SW480 (cell line): ENCODE measurements around the gene BCO2.
"Not testable (repeated sequence)": the region's sequence is repeated elsewhere in the genome, so short reads cannot be mapped to it uniquely, and the experiment has no call there.

Source experiments
- DNase-seq: peaks from one replicate; pipeline ENCODE4 v3.0.0-alpha.2; 2016; ENCODE audit warnings: low spot score

BCO2 gene

DNA sequence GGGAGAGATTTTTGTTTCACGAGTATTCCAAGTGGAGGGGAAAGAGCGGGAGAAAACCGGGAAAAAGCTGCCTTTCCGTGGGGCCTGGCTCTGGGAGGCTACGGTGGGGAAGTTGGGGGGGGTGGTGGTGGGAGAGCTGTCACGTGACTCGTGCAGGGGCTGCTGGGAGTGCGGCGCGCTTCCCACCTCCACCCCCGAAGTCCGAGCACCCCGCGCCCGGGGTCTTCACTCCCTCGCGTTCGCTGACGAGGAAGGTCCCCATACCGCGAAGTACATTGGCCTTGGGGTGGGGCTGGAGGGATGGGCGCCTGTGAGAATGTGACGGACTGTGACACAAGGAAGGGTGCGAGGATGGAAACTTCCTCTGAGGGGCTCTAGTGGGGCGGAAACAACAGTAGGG, 8.2 kb upstream of the BCO2 start, which contains the start of gene TEX12:
Gene TEX12 (plus strand): TSS at position 228 of the 400 bp plus-strand sequence. CDS start 1,897 bp downstream, outside the sequence.
- DNase-seq = no peak

DNA sequence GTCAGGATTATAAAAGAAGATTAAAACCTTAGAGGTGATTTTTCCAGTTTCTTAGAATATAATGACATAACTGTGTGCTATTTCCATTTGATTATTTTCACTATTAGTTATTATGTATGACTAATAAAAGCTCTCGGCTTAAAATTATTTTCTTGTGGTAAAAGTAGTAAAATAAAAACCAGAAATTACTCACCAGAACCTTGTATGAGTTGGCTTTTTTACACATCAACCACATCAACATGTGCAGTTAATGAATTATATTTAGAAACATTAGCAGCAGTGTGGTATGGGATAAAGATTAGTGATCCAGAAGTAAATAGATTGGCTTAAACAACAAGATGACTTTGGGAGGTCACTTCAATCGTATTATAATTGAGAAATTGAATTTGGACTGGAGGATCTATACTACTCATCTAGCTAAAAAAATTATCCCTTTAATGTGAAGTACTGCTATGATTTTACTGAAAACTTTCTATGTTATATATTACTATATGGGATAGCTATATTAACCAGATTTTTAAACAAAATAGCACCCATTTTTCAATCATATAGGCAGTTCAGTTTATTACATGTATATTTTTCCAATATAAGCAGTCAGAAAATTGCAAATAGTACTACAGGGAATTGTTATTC, 2.8 kb upstream of the BCO2 start:
- no peak for DNase-seq

DNA sequence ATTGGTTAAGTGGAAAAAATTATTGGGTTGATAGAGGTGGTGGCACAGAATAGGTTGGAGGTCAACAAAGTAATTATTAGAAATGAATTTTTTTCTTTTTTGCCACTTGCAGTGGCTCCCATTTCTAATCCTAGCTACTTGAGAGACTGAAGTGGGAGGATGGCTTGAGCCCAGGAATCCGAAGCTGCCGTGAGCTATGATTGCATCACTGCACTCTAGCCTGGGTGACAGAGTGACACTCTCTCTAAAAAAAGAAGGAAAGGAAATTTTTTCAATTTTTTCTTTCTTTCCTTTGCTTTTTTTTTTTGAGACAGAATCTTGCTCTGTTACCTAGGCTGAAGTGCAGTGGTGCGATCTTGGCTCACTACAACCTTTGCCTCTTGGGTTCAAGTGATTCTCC, 2.2 kb upstream of the BCO2 start:
- DNase-seq = no peak

DNA sequence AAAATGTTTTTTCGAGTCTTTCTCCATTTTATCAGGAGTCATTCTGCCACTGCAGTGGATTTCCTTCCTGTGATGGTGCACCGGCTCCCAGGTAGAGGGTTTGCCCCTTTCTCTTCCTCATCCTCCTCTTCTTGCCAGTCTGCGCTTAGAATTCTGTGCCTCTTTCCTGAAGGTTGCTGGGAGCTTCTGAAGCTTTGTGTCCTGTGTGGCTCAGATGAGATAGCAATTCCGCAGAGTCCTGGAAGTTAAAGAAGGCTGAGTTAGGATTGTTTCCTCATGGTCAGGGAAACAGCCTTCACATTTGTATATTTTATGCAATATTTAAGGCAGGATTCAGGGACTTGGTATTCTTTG, 264 bp downstream of the BCO2 start:
- DNase-seq = no peak

DNA sequence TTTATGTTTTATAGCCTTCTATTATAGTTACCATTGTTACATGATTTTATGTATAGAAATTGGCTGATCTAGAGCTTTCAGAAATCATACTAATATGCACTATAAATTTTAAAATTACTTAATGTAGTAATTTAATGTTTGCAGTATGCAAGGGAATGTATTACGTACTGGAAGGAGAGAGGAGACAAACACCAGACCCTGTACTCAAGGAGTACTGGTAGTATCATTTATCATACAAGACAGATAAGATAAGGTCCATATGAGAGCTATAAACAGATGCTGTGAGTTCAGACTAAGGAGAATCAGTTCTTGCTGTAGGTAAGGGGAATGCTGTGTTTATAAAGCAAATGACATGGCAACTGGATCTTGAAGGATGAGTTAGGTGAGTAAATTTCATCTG, 765 bp downstream of the BCO2 start:
- no peak for DNase-seq

DNA sequence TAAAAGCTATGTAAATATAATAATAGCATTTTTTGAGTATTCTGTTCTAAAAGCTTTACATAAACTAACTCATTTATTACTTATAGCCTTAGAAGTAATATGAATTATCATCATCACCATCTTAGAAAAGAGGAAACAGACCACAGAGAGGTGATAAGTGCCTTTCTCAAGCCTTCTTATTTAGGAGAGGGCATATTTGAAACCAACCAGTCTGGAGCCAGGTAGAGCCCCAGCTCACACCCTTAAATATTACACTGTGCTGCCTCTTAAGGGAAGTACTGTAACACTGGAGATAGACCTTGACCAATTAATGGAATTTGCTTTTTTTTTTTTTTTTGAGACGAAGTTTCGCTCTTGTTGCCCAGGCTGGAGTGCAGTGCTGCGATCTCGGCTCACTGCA, 2.3 kb downstream of the BCO2 start:
- DNase-seq = no peak

DNA sequence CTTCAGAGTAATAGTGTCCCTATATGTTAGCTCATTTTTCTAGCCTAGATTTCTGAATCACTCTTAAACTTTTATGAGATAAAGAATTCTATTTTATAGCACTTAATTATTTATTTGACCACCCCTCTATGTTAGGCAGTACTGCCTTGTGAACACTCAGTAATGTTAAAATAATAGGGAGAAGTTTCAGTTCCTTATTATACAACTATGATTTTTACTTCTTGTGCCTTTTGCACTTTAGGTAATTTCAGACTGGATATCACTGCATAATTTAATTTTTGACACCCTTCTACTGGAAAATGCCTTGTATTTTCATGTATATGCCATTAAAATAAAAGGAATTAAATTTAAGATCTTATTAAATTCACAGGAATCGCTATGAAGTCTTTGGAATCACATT, 3.1 kb downstream of the BCO2 start:
- DNase-seq = no peak

DNA sequence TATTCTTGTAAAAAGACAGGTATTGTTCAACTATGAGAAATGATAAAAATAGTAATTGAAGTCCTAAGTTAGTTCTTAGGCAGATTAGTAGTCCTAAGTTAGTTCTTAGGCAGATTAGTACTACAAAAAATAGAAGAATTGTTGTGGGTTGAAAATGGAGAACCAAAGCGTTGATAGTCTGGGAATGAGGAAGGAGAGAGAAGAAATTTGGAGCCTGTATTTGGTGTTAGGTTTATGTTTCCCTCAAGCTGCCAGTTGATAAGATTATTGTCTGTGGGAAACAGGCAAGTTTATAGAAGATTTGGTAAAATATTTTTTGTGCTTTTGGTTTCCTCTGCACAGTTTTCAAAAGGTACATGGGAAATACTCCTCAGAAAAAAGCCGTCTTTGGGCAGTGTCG, 3.6 kb downstream of the BCO2 start:
- DNase-seq = no peak

DNA sequence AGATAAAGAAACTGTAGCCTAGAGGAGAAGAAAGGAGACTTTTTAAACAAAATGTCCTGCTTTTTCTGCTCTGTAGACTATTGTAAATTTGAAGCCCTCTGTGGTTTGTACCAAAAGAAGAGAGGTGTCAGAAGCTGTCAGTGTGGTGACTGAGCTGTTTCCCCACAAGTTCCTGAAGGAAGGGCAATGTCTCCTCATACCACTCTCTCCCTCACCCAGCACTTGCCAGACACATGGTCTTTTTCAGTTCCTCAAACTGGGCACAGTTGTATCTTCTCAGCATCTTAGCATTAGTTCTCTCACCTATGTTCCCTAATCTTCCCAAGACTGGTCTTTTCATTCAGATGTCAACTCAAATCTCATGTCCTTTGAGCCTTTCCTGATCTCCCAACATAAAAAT, 4.3 kb downstream of the BCO2 start:
- DNase-seq = no peak

DNA sequence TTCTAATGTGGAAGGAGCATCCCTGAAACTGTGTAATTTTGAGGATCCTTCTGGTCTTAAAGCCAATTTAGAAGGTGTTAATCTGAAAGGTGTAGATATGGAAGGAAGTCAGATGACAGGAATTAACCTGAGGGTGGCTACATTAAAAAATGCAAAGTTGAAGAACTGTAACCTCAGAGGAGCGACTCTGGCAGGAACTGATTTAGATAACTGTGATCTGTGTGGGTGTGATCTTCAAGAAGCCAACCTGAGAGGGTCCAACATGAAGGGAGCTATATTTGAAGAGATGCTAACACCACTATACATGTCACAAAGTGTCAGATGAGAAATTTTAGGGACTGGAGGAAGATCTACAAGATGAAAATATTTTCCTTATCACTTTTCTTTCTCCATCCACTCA, 7.6 kb downstream of the BCO2 start:
- DNase-seq = no peak

DNA sequence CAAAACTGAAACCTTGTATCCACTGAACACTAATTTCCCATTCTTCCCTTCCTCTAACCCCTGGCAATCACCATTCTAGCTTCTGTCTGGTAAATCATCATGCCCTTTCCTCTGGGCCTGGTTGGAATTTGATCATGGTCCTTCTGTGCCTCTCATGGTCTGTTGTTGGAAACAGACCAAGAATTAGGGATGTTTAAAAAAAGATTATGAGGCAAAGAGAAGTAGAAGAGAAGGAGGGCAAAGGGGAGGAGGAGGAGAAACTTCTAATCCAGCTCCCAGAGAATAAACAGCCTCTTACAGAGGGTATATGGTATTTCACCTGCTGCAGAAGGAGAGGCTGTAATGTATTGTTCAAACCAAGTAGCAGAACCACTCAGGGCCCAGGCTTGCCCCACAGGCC, 10.6 kb downstream of the BCO2 start:
- no peak for DNase-seq

DNA sequence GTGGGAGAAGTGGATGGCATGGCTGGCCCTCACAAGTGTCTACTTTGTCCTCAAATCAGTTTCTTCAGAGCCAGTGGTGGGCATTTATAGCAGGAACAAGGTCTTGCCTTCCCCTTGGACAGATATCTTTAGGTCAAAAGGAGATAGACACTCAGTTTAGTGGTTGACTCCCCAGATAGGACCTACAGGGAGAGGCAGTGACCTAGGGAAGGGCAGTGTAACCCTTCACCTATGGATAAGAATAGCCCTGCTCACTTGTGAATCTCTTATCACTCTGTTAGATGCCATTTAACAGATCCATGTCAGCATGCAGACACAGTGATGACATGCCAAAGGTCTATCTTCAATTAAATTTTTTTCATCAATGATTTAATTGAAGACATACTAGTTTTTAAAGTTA, 11.0 kb downstream of the BCO2 start:
- no peak for DNase-seq

DNA sequence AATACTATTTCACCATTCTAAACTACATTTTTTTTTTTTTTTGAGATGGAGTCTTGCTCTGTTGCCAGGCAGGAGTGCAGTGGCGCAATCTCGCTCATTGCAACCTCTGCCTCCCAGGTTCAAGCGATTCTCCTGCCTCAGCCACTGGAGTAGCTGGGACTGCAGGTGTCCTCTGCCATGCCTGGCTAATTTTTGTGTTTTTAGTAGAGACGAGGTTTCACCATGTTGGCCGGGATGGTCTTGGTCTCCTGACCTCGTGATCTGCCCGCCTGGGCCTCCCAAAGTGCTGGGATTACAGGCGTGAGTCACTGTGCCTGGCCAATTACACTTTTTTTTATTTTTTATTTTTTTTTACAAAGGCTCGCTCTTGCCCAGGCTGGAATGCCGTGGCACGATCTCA, 19.8 kb downstream of the BCO2 start:
- not testable (repeated sequence) for DNase-seq

DNA sequence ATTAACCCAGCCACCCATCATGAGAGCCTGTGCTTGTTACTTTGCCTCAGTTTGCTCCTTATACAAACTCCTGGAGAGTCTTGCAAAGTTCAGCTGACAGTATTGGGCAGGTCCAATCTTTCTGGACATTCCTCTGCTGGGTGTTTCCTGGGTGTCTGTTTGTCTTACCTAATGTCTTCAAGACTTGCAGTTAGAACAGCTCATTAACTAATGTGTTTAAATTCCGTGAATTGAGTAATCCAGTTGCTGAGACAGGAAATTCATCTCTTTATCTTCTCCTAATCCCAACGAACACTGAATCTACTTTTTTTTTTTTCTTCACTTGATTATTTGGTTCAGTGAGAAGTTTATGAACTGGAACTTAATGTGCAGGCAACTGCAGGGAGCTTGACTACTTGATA, 20.6 kb downstream of the BCO2 start:
- no peak for DNase-seq

DNA sequence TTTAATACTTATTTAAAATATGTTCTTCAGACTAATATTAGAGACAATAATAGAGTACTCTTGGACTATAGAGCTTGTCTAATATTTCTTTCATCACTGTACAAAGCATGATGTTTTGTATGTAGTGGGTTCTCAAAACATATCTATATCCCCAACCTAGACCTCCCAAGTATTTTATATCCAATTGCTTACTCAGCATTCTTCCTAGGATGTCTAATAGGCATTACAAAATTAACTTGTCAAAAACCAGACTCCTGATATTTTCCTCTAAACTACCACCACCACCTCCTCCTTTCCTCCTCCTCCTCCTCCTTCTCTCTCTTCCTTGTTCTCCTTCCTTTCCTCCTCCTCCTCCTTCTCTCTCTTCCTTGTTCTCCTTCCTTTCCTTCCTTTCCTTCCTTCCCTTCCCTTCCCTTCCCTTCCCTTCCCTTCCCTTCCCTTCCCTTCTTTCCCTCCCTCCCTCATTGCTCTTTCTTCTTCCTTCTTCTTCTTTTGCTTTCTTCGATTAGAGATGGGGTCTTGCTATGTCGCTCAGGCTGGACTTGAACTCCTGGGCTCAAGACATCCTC, 21.3 kb downstream of the BCO2 start:
- DNase-seq = no peak

DNA sequence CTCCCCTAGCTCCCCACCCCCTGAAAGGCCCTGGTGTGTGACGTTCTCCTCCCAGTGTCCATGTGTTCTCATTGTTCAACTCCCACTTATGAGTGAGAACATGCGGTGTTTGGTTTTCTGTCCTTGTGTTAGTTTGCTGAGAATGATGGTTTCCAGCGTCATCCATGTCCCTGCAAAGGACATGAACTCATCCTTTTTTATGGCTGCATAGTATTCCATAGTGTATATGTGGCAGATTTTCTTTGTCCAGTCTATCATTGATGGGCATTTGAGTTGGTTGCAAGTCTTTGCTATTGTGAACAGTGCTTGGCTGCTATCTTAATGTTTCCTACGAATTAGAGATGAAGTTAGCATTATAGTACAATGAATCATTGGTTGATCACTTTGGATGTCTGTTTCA, 23.8 kb downstream of the BCO2 start:
- not testable (repeated sequence) for DNase-seq

DNA sequence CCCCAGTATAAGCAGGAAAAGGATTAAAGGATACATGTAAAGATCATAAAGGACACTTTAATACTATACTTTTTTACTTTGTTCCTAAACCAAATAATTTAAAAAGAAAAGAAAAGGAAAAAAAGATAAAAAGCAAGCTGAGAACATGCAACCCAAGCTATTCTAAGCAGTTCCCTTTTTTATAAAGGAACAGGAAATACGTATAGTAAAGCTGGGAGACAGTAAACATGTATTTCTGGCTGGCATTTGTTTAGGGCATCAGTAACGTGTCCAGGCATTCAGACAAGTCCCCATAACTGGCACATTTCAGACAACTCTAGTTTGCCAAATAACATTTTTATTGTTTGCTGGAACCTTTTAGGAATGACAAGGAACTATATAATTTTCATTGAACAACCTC, 24.9 kb downstream of the BCO2 start:
- no peak for DNase-seq

DNA sequence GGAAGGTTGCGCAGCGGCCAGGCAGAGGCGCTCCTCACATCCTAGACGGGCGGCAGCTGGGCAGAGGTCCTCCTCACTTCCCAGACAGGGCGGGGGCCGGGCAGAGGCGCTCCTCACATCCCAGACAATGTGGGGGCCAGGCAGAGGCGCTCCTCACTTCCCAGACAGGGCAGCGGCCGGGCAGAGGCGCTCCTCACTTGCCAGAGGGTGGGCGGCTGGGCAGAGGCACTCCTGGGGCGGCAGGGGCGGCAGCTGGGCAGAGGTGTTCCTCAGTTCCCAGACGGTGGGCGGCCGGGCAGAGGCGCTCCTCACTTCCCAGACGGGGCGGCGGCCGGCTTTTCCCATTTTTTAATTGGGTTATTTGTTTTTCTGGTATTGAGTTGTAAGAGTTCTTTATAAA, 30.8 kb downstream of the BCO2 start:
- DNase-seq = no peak

DNA sequence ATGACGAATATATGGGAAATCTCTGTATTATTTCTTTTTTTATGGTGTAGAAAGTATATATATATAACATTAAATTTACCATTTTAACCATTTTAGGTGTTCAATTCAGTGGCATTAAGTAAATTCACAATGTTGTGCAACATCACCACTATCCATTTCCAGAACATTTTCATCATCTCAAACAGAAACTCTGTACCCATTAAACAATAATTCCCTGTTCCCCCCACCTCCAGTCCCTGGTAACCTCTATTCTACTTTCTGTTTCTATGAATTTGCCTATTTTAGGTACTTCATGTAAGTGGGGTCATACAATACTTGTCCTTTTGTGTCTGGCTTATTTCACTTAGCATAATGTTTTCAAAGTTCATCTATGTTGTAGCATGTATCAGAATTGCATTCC, 35.6 kb downstream of the BCO2 start:
- no peak for DNase-seq

DNA sequence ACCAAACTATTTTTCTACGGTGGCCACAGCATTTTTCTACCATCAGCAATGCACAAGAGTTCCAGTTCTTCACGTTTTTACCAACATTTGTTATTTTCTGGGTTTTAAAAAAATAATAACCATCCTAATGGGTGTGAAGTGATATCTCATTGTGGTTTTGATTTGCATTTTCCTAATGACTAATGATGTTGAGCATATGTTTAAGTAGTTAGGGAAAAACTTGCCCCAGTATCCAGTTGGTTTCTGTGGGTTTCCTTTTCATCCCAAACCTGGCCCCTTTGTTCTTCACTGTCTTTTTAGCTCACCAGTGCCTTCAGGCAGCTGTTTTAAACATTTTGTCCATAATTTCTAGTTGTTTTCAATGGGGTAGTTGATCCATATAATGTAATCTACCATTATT, 36.2 kb downstream of the BCO2 start:
- DNase-seq = no peak

DNA sequence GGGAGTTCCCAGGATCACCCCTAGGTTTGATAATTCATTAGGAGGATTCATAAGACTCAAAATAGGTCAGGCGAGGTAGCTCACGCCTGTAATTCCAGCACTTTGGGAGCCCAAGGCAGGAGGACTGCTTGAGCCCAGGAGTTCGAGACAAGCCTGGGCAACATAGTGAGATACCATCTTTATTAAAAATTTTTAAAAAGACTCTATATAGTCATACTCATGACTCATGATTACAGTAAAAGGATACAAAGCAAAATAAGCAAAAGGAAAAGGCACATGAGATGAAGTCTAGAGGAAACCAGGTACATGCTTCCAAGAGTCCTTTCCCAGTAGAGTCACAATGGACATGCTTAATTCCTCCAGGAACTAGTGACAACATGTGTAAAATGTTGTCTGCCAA, 37.0 kb downstream of the BCO2 start:
- no peak for DNase-seq

DNA sequence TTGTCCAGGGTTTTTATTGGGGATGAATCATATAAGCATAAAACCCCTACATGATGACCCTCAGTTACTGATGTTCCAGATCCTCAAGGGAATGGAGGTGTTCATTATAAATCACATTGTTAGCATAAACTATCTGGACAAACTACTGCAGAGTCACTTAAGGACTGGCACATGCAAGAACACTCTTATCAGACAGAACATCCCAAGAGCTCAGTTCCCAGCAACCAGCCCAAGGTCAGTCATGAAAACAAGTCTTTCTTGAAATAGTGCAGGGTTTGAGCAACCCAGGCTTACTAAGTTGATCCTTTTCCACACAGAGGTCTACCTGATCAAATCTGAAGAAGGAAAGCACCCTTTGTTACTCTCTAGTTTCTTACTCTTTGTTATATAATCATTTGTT, 37.4 kb downstream of the BCO2 start:
- DNase-seq = no peak

DNA sequence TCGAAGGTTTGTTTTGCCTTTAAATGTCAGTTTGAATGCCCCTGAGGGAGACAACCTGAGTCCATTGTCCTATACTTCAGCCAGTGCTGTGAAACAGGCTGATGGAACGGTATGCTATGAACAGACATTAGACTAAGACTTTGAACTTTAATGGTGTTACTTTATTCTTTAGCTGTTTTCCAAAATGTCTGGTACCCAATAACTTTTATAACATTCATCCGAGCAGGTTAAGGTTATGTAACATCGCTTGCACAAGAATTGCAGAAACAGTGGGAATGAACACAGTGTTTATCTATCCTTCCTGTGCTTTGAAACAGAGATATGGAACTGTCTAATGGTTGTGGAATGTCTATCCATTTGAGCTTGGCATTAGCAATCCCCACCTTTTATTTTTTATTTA, 38.4 kb downstream of the BCO2 start:
- DNase-seq = no peak

DNA sequence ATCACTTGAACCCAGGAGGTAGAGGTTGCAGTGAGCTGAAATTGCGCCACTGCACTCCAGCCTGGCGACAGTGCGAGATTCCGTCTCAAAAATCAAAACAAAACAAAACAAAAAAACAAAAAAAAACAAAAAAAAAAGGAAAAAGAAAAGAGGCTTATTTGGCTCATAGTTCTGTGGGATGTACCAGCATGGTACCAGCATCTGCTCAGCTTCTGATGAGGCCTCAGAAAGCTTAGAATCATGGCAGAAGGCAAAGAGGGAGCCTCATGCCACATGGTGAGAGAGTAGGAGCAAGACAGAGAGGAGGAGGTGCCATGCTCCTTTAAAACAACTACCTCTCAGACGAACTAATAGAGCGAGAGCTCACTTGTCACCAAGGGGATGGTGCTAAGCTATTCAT, 40.3 kb downstream of the BCO2 start:
- no peak for DNase-seq
